ENCODE results near the gene XRCC6.

DNA sequence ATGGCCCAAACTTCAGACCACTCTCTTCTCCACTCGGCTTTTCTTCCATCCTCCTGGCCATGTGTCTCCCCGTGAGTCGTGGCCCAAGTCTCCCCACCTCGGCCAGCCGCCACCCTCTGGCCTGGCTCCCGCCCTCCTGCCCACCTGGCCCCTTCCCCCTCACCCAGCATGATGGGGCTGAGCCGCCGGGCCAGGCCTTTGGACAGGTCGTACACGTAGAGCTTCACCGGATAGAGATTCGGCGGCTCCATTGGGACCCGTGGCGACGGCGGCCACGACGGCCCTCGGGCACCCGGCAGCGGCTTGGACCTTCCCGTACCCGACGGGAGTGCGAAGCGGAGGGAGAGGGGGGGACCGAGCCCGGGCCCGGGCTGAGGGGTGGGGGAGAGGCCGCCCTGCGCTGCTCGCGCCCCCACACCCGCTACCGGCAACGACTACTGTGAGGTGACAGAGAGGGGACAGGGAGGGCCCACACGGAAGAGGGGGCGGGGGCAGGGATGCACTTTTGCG, 451 bp upstream of the XRCC6 start, which contains the start of gene DESI1:
- TF ChIP-seq TOX (CRISPR knock-in tag; IDR thresholded peaks at IDR 0.05; ENCODE audit: borderline replicate concordance): no peak
- TF ChIP-seq ARNTL (CRISPR knock-in tag; IDR thresholded peaks at IDR 0.05; ENCODE audit: borderline replicate concordance, low read depth): no peak
- TF ChIP-seq, protein P1, sequence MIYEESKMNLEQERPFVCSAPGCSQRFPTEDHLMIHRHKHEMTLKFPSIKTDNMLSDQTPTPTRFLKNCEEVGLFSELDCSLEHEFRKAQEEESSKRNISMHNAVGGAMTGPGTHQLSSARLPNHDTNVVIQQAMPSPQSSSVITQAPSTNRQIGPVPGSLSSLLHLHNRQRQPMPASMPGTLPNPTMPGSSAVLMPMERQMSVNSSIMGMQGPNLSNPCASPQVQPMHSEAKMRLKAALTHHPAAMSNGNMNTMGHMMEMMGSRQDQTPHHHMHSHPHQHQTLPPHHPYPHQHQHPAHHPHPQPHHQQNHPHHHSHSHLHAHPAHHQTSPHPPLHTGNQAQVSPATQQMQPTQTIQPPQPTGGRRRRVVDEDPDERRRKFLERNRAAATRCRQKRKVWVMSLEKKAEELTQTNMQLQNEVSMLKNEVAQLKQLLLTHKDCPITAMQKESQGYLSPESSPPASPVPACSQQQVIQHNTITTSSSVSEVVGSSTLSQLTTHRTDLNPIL (CRISPR knock-in tag; IDR thresholded peaks at IDR 0.05; ENCODE audit: low read depth): no peak
- TF ChIP-seq ZNF565 (CRISPR knock-in tag; conservative IDR thresholded peaks at IDR 0.05; ENCODE audit: low read depth): no peak
- TF ChIP-seq ZNF8 (CRISPR knock-in tag; IDR thresholded peaks at IDR 0.05): no peak
- no peak for TF ChIP-seq PPARA (CRISPR knock-in tag; IDR thresholded peaks at IDR 0.05; ENCODE audit: borderline replicate concordance)
- no peak for TF ChIP-seq ZFP30 (CRISPR knock-in tag; IDR thresholded peaks at IDR 0.05)
- no peak for TF ChIP-seq ISL1 (CRISPR knock-in tag; IDR thresholded peaks at IDR 0.05)
- no peak for TF ChIP-seq BACH2 (CRISPR knock-in tag; IDR thresholded peaks at IDR 0.05; ENCODE audit: borderline replicate concordance)
- no peak for TF ChIP-seq GLIS3 (CRISPR knock-in tag; IDR thresholded peaks at IDR 0.05)

Measured in SK-N-SH treated with all-trans-retinoic acid at 6 μM for 48 hours (cell line).